GM12892 (cell line): Measurements from ENCODE around the gene NPTX2.

ENCODE experiments used
- DNase-seq: peaks from one replicate; pipeline ENCODE4 v3.0.0; 2011; ENCODE audit not compliant: insufficient read length
- FAIRE-seq: peaks from 2 replicates; lab custom pipeline; 2011; peaks lifted over from hg19 to GRCh38; lab: Jason Lieb, UNC
- POLR2A ChIP-seq: IDR thresholded peaks from 2 replicates; pipeline ENCODE4 v1.6.1; 2011; ENCODE audit warnings: low read depth, low read length, control low read depth
- POLR2AphosphoS5 ChIP-seq: IDR thresholded peaks from 2 replicates; pipeline ENCODE4 v1.6.1; 2011; ENCODE audit warnings: low read depth, low read length, control low read depth
- TAF1 ChIP-seq: IDR thresholded peaks from 2 replicates; pipeline ENCODE4 v1.6.1; 2011; ENCODE audit warnings: low read depth, mild to moderate bottlenecking, control low read depth, low read length, borderline replicate concordance

Gene NPTX2

DNA sequence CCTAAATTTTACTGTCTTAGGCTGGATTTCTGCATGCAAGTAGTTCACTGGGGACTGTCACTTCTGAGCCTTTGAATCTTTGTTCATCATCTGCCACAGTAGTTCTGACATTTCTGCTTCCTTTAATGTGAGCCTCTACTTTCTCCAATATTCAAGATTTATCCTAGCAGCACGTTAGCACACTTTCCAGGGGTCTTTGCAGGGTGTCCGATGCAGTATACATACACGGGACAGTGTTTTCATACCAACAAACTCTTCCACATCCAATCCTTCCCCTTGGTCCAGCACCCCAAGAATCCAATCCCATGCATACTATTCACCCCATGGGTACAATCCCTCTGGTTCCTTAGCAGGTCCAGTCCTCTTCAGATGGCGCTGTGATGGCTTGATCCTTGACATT, 22.7 kb upstream of the NPTX2 start:
- FAIRE-seq (no peak), DNase-seq (no peak)
- no peak for TF ChIP-seq TAF1
- no peak for TF ChIP-seq POLR2AphosphoS5
- TF ChIP-seq POLR2A = no peak

GRCh38 chr7:98594787-98595186, 22.3 kb upstream of the NPTX2 start:
- TF ChIP-seq POLR2A = no peak
- no peak for TF ChIP-seq TAF1
- TF ChIP-seq POLR2AphosphoS5 = no peak
- FAIRE-seq = no peak

GRCh38 chr7:98598846-98599615, 18.1 kb upstream of the NPTX2 start:
- no peak for DNase-seq
- no peak for FAIRE-seq
- no peak for TF ChIP-seq POLR2AphosphoS5
- no peak for TF ChIP-seq TAF1
- TF ChIP-seq POLR2A = no peak

More at GRCh38 chr7:98594787-98595186, 22.3 kb upstream of the NPTX2 start:
- no peak for DNase-seq

DNA sequence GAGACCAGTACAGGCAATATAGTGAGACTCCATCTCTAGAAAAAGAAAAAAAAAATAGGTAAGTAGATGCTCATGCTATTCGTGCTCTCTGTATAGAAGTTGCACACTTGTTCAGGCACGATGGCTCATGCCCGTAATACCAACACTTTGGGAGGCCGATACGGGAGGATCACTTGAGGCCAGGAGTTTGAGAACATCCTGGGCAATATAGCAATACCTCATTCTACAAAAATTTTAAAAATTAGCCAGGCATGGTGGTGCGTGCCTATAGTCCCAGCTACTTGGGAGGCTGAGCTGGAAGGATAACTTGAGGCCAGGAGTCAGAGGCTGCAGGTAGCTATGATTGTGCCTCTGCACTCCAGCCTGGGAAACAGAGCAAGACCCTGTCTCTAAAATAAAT, 17.2 kb upstream of the NPTX2 start:
- no peak for FAIRE-seq
- no peak for TF ChIP-seq POLR2A
- no peak for TF ChIP-seq POLR2AphosphoS5
- no peak for TF ChIP-seq TAF1
- no peak for DNase-seq

- no peak for FAIRE-seq
- no peak for DNase-seq
- no peak for TF ChIP-seq POLR2A
- no peak for TF ChIP-seq TAF1
- TF ChIP-seq POLR2AphosphoS5 = no peak
Observed at GRCh38 chr7:98602755-98603398, 14.2 kb upstream of the NPTX2 start.

DNA sequence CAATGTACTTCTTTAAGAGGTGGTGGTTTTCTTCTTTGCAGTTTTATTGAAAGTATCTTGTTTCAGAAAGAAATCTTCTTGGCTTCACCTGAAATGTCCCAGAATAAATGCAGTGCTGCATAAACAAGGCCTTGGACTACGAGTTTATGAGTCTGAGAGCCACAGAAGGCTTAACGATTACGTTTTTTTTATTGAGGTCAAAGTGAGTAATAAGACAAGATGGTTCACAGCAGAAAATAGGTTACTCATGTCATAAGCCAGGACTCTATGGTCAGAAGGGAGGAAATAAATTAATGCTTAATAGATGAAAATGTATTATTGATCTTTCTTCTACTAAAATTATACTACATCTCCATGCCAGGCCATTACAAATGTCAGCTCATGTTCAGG, 13.7 kb upstream of the NPTX2 start:
- TF ChIP-seq TAF1 = no peak
- TF ChIP-seq POLR2AphosphoS5 = no peak
- no peak for TF ChIP-seq POLR2A
- FAIRE-seq = no peak

GRCh38 chr7:98613601-98614425, 3.3 kb upstream of the NPTX2 start:
- no peak for TF ChIP-seq POLR2A
- FAIRE-seq (no peak), DNase-seq (no peak)

More for the DNA sequence above, 13.7 kb upstream of the NPTX2 start:
- DNase-seq = no peak

- TF ChIP-seq TAF1 = no peak
- no peak for TF ChIP-seq POLR2AphosphoS5
- TF ChIP-seq POLR2A = no peak
- DNase-seq (no peak), FAIRE-seq (no peak)
Observed at GRCh38 chr7:98616381-98617050, 569 bp upstream of the NPTX2 start.

- no peak for FAIRE-seq
- TF ChIP-seq POLR2AphosphoS5 = no peak
- no peak for TF ChIP-seq TAF1
- no peak for TF ChIP-seq POLR2A
Observed at GRCh38 chr7:98617960-98618418, 904 bp downstream of the NPTX2 start.

DNA sequence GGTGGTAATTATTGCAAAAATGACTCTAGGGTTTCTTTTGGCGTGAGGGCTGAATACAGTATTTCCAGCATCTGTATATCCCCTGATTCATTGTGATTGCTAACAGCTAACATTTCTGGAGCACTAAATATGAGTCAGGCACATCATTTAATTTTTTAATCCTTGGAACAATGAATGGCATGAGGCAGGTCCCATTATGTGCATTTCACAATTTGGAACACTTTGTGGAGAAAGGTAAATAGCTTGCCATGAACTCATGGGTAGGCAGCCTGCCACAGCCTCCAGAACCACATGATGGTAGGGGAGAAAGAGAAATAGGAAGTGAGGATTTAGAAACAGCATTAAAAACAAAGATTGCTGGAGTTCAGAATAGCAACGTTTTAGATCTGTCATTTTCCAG, 1.7 kb downstream of the NPTX2 start:
- FAIRE-seq (no peak), DNase-seq (no peak)
- no peak for TF ChIP-seq POLR2AphosphoS5
- no peak for TF ChIP-seq TAF1

More at GRCh38 chr7:98617960-98618418, 904 bp downstream of the NPTX2 start:
- no peak for DNase-seq

DNA sequence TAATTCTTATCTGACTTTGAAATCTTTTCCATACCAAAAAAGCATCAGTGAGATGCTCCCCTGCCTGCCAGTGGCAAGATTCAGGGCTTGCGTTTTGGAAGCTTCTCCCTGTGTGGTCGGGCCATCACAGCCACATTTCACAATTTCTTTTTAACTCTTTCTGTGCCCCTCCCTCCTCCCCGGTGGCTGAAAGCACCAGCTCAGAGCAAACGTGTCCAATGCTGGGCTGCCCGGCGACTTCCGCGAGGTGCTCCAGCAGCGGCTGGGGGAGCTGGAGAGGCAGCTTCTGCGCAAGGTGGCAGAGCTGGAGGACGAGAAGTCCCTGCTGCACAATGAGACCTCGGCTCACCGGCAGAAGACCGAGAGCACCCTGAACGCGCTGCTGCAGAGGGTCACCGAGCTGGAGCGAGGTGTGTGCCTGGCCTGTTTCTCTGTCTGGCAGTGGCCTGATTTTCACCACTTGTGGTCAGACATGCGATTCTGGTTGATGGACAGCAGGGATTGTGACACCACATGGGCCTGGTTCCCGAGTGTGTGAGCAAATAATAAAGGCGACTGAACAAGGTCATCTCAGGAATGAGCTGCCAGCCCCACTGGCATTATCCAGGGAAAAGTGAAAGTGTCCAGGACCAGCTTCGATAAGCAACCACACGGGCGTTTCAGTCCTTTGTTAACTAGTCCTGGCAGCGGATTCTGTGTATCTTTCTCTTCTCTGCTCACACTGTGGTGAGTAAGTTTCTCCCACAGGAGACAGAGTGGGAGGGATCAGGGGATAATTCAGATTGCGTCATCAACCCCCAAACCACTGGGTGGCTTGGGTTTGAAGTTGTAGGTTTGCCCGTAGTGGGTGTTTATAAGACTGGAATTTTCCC, 2.6 kb downstream of the NPTX2 start:
- FAIRE-seq (no peak), DNase-seq (no peak)
- no peak for TF ChIP-seq POLR2A
- no peak for TF ChIP-seq POLR2AphosphoS5
